GM18499 (cell line): ENCODE data around the gene KNDC1.
"Not testable (repeated sequence)": the region's sequence is repeated elsewhere in the genome, so short reads cannot be mapped to it uniquely, and the experiment has no call there.

ENCODE experiments used
- ATAC-seq: cut with Tn5 transposase; IDR thresholded peaks from one replicate; pipeline ENCODE4 v1.9.1; 2021; ENCODE audit warnings: moderate number of reproducible peaks; ENCODE audit not compliant: insufficient read depth, unreplicated experiment

The KNDC1 gene

GRCh38 chr10:133214468-133215410, 54.7 kb downstream of the KNDC1 start:
- ATAC-seq = no peak

- ATAC-seq = no peak
These were observed 55.6 kb downstream of the KNDC1 start for GRCh38 chr10:133215586-133215985.

GRCh38 chr10:133216776-133217175, 56.8 kb downstream of the KNDC1 start:
- no peak for ATAC-seq

GRCh38 chr10:133217800-133218589, 58.0 kb downstream of the KNDC1 start:
- no peak for ATAC-seq

GRCh38 chr10:133218891-133219290, 58.9 kb downstream of the KNDC1 start:
- no peak for ATAC-seq

GRCh38 chr10:133219782-133220181, 59.8 kb downstream of the KNDC1 start:
- ATAC-seq = no peak

GRCh38 chr10:133221331-133221730, 61.3 kb downstream of the KNDC1 start:
- no peak for ATAC-seq

GRCh38 chr10:133221756-133222155, 61.7 kb downstream of the KNDC1 start:
- not testable (repeated sequence) for ATAC-seq

- ATAC-seq = no peak
These were observed 64.1 kb downstream of the KNDC1 start for GRCh38 chr10:133224076-133224475.

- ATAC-seq = no peak
These were observed 64.8 kb downstream of the KNDC1 start for GRCh38 chr10:133224756-133225372.

- no peak for ATAC-seq
These were observed 65.7 kb downstream of the KNDC1 start for GRCh38 chr10:133225707-133226191.

- ATAC-seq = no peak
These were observed 66.3 kb downstream of the KNDC1 start for GRCh38 chr10:133226251-133226808.

GRCh38 chr10:133227256-133227655, 67.2 kb downstream of the KNDC1 start:
- no peak for ATAC-seq

GRCh38 chr10:133229265-133230043, 69.4 kb downstream of the KNDC1 start:
- no peak for ATAC-seq

GRCh38 chr10:133230044-133230361, 70.0 kb downstream of the KNDC1 start, which contains the start of gene UTF1:
TSS of gene UTF1 (plus strand) at chr10:133230217. CDS start at chr10:133230289, 72 bp downstream.
- ATAC-seq = no peak

- ATAC-seq = no peak
These were observed 70.6 kb downstream of the KNDC1 start for GRCh38 chr10:133230387-133231195.

GRCh38 chr10:133231244-133231945, 71.4 kb downstream of the KNDC1 start:
- ATAC-seq = no peak

- ATAC-seq = no peak
These were observed 72.0 kb downstream of the KNDC1 start for GRCh38 chr10:133231946-133232574.
